Peyer's patch (tissue), 4 donors: Measurements from ENCODE around the gene TIFAB. TPM values are rescaled to one million over a fixed set of nuclear protein-coding genes. Genes with fewer than 3 reads are reported as not detected.

Experiments used
- DNase-seq, 3 donors: peaks; one replicate each; pipeline ENCODE4 v3.0.0-alpha.2; 2017 to 2019
- H3K27ac ChIP-seq, 4 donors: fragments of 200-600 bp; sonication (generic); one replicate each; pipeline ENCODE4 v1.5.1; 2016 to 2019
- H3K27me3 ChIP-seq, 2 donors: fragments of 200-600 bp; sonication (generic); one replicate each; pipeline ENCODE4 v1.5.1; 2019
- H3K36me3 ChIP-seq, 3 donors: fragments of 200-600 bp; sonication (generic); one replicate each; pipeline ENCODE4 v1.5.1; 2016 to 2019
- H3K4me1 ChIP-seq, 4 donors: fragments of 200-600 bp; sonication (generic); one replicate each; pipeline ENCODE4 v1.5.1; 2016 to 2019
- H3K4me3 ChIP-seq, 4 donors: fragments of 200-600 bp; sonication (generic); 1 replicate in 3 of 4; 2 replicates in 1 of 4; pipeline ENCODE4 v1.5.1; 2016 to 2019; ENCODE audit warnings: mild to moderate bottlenecking in 1 of 4
- H3K9me3 ChIP-seq, 4 donors: fragments of 200-600 bp; sonication (generic); one replicate each; pipeline ENCODE4 v1.5.1; 2016 to 2019; ENCODE audit warnings: mild to moderate bottlenecking in 1 of 4
- CTCF ChIP-seq, 6 experiments: fragments of 450-650 bp in 4 of 6; fragments of 200-600 bp in 2 of 6; sonication (generic) in 1 of 6; IDR thresholded peaks; one replicate each; pipeline ENCODE4 v1.5.1; 2017 to 2019; ENCODE audit warnings: antibody characterized with exemption in 6 of 6, mild to moderate bottlenecking in 3 of 6, moderate library complexity in 1 of 6
- POLR2A ChIP-seq, 2 donors: fragments of 450-650 bp; IDR thresholded peaks; one replicate each; pipeline ENCODE4 v1.5.1; 2017; ENCODE audit warnings: antibody characterized with exemption in 2 of 2, mild to moderate bottlenecking in 2 of 2, moderate library complexity in 2 of 2
- small RNA-seq, 2 donors: library from RNA; depleted of rRNA; stranded (forward); fragments of <200 nt; gene quantifications; one replicate each; pipeline ENCODE3, GENCODE V24; 2016
- total RNA-seq, 4 donors: library from RNA; depleted of rRNA; stranded (reverse); fragments of >200 nt; gene quantifications; one replicate each; pipeline ENCODE4 v1.1.0, GENCODE V29; 2016

Gene TIFAB
- total RNA-seq, 4 donors from 2014 or later: 0.83 TPM; not detected in 3

DNA sequence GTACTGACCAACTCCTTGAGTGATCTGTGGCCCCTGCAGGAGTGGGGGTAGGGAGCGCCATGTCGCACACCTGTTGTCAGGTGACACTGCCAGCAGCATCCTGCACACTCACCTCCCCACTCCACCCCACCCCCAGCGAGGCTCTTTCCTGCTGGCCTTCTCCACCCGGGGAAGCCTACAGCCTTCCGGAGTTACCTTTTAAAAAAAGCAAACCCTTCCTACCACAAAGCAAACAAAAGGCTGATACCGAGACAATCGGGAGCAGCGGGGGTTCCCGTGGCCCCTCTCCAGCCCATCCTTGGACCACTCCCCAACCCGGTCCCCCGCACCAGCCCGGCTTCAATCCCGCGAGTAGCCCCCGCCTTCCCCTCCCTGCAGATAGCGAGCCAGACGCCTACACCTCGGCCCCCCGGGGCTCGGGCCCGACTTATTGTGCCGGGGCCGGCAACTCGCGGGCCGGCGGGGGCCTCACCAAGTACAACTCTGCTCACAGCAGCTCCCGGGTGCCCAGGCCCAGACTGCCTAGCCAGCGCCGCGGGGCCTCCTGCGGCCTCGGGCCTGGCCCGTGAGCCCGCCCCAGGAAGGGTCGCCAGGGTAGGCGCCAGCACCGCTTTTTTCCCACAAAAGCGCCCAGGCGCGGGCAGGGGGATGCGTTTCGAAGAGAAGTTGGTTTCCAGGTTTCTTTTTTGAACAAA, 53.8 kb downstream of the TIFAB start:
- peak; percentile 57 to 85 (median 83) for DNase-seq
- TF ChIP-seq POLR2A (IDR thresholded peaks at IDR 0.05): peak; percentile 10 to 34
- no peak for TF ChIP-seq CTCF (IDR thresholded peaks at IDR 0.05)
- Histone ChIP-seq H3K36me3 (no peaks in the 10 kb centered on the region), H3K4me3 (peak overlapping the region; percentile 53 to 94 (median 78)), H3K9me3 (no peaks in the 10 kb centered on the region), H3K27ac (peak overlapping the region; percentile 85 to 93 (median 90)), H3K4me1 (peaks cover 0 to 59% (median 8%) of the 10 kb centered on the region in 4 donors), H3K27me3 (no peaks in the 10 kb centered on the region)

Small RNAs within 50 kb of the gene (small RNA-seq; reads per million reads assigned to genes)
- 0 reads per million in 2 donors for gene DCANP1

Other genes with a start within 250 kb of the TIFAB start
- 100 to 1,000 TPM; 407 to 489 (median 431) TPM for gene MACROH2A1, start 53.1 kb downstream of the TIFAB start, total RNA-seq
- gene DCANP1, start 5.0 kb downstream of the TIFAB start, total RNA-seq: 1 to 10 TPM in 1 of 4 donors, under 1 TPM in 1, not detected in 2; 0.27 to 1.7 TPM
- gene NEUROG1, start 83.6 kb upstream of the TIFAB start, total RNA-seq: not detected
- gene CXCL14, start 126.6 kb upstream of the TIFAB start, total RNA-seq: 100 to 1,000 TPM in 1 of 4 donors, 10 to 100 TPM in 3; 17.3 to 122 (median 23.4) TPM